ENCODE data around the gene PSMD9. TPM values are rescaled to one million over a fixed set of nuclear protein-coding genes. Genes with fewer than 3 reads are reported as not detected.

The PSMD9 gene
- total RNA-seq, 1 experiment from 2014 or later, result 55.5 TPM

- Histone ChIP-seq H3K4me1 (ENCODE audit: control insufficient read depth in 1 of 2, insufficient read depth in 2 of 2, low read length in 2 of 2) (peaks cover 0 to 9% of the 10 kb centered on the region in 2 experiments; a peak in 2 of 4 replicates), H3K27me3 (ENCODE audit: insufficient read depth, low read length) (no peaks in the 10 kb centered on the region), H3K9ac (ENCODE audit: low read length) (no peak overlapping the region), H3K4me2 (ENCODE audit: low read length) (no peak overlapping the region), H3K27ac (ENCODE audit: low read depth, low read length) (no peak overlapping the region), H3K9me3 (ENCODE audit: control insufficient read depth in 1 of 2, insufficient read depth in 1 of 2, low read depth in 1 of 2, low read length in 2 of 2) (no peaks in the 10 kb centered on the region), H3K9me2 (ENCODE audit: insufficient read depth) (no peaks in the 10 kb centered on the region), H4K20me1 (ENCODE audit: insufficient read depth) (no peaks in the 10 kb centered on the region), H3K36me3 (ENCODE audit: control insufficient read depth in 1 of 2, insufficient read depth in 2 of 2, low read length in 2 of 2) (no peaks in the 10 kb centered on the region), H3K79me2 (ENCODE audit: insufficient read depth, low read length) (no peaks in the 10 kb centered on the region), H2AFZ (ENCODE audit: low read depth, low read length, poor library complexity, severe bottlenecking) (no peak overlapping the region), H3K4me3 (replicated peaks in 1 of 2; ENCODE audit: low read depth in 1 of 2, low read length in 2 of 2) (no peak overlapping the region)
- BruUV-seq (replicated peaks), result no TSS peak
- ChIA-PET CTCF (no interaction called here), POLR2A (no interaction called here), RAD21 (ENCODE audit: low non-redundant PET in 1 of 2, low total read pairs in 2 of 2, uncharacterized antibody in 2 of 2, unreplicated experiment in 2 of 2) (no interaction called here)
- ATAC-seq (no peak), DNase-seq (ENCODE audit: low read depth, low spot score) (no peak)
- no peak for TF ChIP-seq POLR2AphosphoS5 (IDR thresholded peaks at IDR 0.05; ENCODE audit: low read depth, low read length)
- no peak for TF ChIP-seq ZNF274 (IDR thresholded peaks at IDR 0.05; ENCODE audit: low read depth, low read length)
- TF ChIP-seq CEBPB (IDR thresholded peaks at IDR 0.05; ENCODE audit: low read depth), result no peak
- no peak for TF ChIP-seq JUND (IDR thresholded peaks at IDR 0.05)
- no peak for TF ChIP-seq ATF3 (IDR thresholded peaks at IDR 0.05)
- no peak for TF ChIP-seq SP1 (IDR thresholded peaks at IDR 0.05; ENCODE audit: low read depth)
- TF ChIP-seq FOSL1 (IDR thresholded peaks at IDR 0.05; ENCODE audit: low read depth), result no peak
- intact Hi-C loops (cut with micrococcal nuclease), result no loop called here
These were observed 45.7 kb downstream of the PSMD9 start for GRCh38 chr12:121934309-121934664.

GRCh38 chr12:121937654-121938053 lies 49.1 kb downstream of the PSMD9 start:
- CTCF ChIA-PET, result no interaction called here

More at GRCh38 chr12:121937654-121938053, 49.1 kb downstream of the PSMD9 start:
- Histone ChIP-seq H3K4me3 (replicated peaks in 1 of 2; ENCODE audit: low read depth in 1 of 2, low read length in 2 of 2) (no peak overlapping the region), H3K79me2 (ENCODE audit: insufficient read depth, low read length) (no peaks in the 10 kb centered on the region), H3K9ac (ENCODE audit: low read length) (no peak overlapping the region), H3K4me1 (ENCODE audit: control insufficient read depth in 1 of 2, insufficient read depth in 2 of 2, low read length in 2 of 2) (peaks cover 0 to 9% of the 10 kb centered on the region in 2 experiments; a peak in 2 of 4 replicates), H3K27me3 (ENCODE audit: insufficient read depth, low read length) (no peaks in the 10 kb centered on the region), H4K20me1 (ENCODE audit: insufficient read depth) (no peaks in the 10 kb centered on the region), H2AFZ (ENCODE audit: low read depth, low read length, poor library complexity, severe bottlenecking) (no peak overlapping the region), H3K9me3 (ENCODE audit: control insufficient read depth in 1 of 2, insufficient read depth in 1 of 2, low read depth in 1 of 2, low read length in 2 of 2) (no peaks in the 10 kb centered on the region), H3K4me2 (ENCODE audit: low read length) (no peak overlapping the region), H3K27ac (ENCODE audit: low read depth, low read length) (no peak overlapping the region), H3K36me3 (ENCODE audit: control insufficient read depth in 1 of 2, insufficient read depth in 2 of 2, low read length in 2 of 2) (no peaks in the 10 kb centered on the region), H3K9me2 (ENCODE audit: insufficient read depth) (no peaks in the 10 kb centered on the region)
- no peak for DNase-seq (ENCODE audit: low read depth, low spot score)
- no TSS peak for BruUV-seq (replicated peaks)
- intact Hi-C loops (cut with micrococcal nuclease), result no loop called here
- POLR2A ChIA-PET, result no interaction called here
- no peak for TF ChIP-seq EZH2 (IDR thresholded peaks at IDR 0.05)
- TF ChIP-seq SP1 (IDR thresholded peaks at IDR 0.05; ENCODE audit: low read depth), result no peak
- TF ChIP-seq, protein P1, sequence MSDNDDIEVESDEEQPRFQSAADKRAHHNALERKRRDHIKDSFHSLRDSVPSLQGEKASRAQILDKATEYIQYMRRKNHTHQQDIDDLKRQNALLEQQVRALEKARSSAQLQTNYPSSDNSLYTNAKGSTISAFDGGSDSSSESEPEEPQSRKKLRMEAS (IDR thresholded peaks at IDR 0.05), result no peak
- no peak for TF ChIP-seq EZH2phosphoT487 (IDR thresholded peaks at IDR 0.05; ENCODE audit: borderline replicate concordance)
- TF ChIP-seq YY1 (IDR thresholded peaks at IDR 0.05; ENCODE audit: extremely low read depth, insufficient replicate concordance, low read depth, low read length), result no peak
- no peak for TF ChIP-seq ELF1 (IDR thresholded peaks at IDR 0.05; ENCODE audit: borderline replicate concordance, low read depth)
- TF ChIP-seq, protein P2, sequence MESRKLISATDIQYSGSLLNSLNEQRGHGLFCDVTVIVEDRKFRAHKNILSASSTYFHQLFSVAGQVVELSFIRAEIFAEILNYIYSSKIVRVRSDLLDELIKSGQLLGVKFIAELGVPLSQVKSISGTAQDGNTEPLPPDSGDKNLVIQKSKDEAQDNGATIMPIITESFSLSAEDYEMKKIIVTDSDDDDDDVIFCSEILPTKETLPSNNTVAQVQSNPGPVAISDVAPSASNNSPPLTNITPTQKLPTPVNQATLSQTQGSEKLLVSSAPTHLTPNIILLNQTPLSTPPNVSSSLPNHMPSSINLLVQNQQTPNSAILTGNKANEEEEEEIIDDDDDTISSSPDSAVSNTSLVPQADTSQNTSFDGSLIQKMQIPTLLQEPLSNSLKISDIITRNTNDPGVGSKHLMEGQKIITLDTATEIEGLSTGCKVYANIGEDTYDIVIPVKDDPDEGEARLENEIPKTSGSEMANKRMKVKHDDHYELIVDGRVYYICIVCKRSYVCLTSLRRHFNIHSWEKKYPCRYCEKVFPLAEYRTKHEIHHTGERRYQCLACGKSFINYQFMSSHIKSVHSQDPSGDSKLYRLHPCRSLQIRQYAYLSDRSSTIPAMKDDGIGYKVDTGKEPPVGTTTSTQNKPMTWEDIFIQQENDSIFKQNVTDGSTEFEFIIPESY (IDR thresholded peaks at IDR 0.05; ENCODE audit: extremely low read depth, insufficient replicate concordance, low read length), result no peak
- no peak for TF ChIP-seq EGR1 (IDR thresholded peaks at IDR 0.05; ENCODE audit: low read depth)
- RAD21 ChIA-PET (ENCODE audit: low non-redundant PET in 1 of 2, low total read pairs in 2 of 2, uncharacterized antibody in 2 of 2, unreplicated experiment in 2 of 2), result no interaction called here
- ATAC-seq, result no peak

Measured in HCT116 (cell line).